Stimulated activated CD8-positive, alpha-beta memory T cell treated with anti-CD3 and anti-CD28 coated beads, Interleukin-2, amount 100 ng/mL, for 1 hour (primary cell): Measurements from ENCODE around the gene DKK3.

Source experiments
- DNase-seq, 2 donors: peaks; one replicate each; pipeline ENCODE4 v3.0.0-alpha.2; 2020; ENCODE audit warnings: low read depth in 2 of 2

DKK3 gene

DNA sequence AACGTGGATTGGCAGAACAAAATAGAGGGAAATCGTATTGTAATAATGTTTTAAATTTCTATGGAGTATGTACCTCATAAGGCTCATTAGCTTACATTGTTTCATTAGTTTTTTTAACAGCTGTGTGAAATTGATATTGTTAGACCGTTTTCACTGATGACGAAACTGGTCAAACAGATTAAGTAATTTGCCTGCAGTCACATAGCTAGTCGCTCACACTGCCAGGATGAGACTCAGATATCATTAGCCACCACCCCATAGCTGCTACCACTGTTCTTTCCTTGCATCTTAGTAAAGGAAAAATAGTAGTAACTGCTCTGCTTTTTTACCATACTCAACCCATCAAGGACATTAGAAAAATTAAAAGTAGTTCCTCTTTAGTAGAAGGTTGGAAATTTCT lies 64.0 kb downstream of the DKK3 start:
- no peak for DNase-seq

DNA sequence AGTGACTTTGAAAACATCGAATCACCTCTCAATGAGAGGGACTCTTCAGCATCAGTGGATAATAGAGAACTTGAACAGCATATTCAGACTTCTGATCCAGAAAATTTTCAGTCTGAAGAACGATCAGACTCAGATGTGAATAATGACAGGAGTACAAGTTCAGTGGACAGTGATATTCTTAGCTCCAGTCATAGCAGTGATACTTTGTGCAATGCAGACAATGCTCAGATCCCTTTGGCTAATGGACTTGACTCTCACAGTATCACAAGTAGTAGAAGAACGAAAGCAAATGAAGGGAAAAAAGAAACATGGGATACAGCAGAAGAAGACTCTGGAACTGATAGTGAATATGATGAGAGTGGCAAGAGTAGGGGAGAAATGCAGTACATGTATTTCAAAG lies 65.8 kb downstream of the DKK3 start:
- no peak for DNase-seq

DNA sequence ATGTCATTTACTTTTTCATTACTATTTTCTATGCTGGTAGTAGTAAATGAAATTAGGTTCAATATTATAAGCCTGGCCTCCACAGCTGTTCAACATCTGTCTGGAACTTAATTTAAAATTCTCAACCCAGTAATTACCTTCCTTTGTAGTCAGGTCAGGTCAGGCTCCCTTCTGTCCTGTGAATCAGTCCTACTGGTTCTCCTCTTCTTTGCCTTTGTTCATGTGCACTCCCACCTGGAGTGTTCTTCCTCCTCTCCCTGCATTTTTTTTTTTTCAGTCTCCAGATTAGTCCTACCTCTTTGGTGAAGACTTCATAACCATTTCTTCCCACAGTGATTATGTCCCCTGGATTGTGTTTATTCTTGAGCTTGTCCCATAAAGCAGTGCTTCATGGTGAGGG lies 67.9 kb downstream of the DKK3 start:
- no peak for DNase-seq

DNA sequence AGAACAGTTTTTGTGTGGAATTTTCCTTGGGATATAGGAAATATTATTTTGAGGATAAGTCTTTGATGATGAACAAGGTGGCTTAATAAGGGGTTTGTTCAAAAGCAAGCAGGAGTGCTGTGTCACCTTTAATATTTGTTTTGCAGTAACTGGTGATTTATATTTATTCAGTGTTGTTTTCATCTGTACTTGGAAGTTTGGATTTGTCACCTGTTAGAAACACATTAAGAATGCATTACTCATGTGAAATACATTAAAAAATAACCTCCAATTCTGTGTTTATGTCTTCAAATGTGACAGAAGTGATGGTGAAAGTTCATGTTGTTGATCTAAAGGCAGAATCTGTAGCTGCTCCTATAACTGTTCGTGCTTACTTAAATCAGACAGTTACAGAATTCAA lies 70.5 kb downstream of the DKK3 start:
- DNase-seq = no peak

DNA sequence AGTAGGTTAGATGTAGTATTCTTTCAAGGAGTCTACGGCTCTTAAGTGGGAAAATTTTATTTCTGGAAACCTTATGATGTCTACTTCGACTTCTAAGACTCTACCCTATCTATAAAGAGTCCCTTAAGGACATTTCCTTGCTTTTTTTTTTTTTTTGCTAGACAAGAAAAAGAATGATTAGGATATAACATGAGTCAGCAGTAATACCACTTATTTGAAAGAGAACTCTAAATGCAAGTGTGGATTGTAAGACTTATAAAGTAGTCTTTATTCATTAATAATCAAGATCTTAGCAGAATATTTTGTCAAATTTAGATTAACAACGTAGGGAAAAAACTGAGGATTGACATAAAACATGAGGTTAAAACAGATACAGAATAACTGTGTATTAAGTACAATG lies 71.0 kb downstream of the DKK3 start:
- DNase-seq = no peak

DNA sequence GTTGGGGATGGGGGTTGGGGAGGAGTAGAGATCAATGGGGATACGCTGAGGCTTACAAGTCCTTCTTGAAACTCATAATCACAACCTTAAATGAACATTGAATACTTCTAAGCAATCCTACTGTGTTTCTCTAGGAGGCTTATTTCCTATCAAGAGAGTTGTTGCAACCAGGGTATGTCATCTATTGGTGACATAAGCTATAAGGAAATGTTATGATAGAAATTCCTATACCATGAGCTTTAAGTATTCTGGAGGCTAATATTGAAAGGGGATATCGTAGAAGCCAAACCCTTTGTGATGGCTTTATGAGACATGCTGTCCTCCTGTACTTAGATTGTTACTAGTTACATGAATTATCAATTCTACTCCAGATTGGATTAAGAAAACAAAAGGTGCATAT lies 72.9 kb downstream of the DKK3 start:
- no peak for DNase-seq

DNA sequence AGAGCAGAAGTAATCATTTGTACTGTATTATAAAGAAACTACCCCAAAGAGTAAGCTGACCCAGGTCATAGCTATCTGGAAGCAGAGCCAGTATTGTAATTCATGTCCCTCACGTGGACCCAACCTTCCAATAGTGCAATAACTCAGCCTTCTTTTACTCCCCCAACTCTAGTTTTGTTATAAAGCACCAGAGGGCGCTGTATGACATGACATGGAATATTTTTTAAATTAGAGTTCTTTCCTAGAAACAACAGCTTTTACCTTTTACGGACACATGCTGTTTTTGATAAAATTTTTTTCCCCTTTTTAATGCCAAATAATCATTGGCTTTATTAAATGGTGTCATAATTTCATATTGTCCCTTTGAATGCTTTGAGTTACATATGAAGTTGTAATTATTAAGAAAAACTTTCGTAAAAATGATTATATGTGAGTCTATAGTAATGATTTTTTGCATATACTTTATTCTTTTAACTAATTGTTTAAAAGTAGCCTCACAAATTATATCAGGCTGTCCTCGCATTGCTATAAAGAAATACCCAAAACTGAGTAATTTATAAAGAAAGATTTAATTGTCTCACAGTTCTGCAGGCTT lies 76.9 kb downstream of the DKK3 start:
- DNase-seq = no peak

DNA sequence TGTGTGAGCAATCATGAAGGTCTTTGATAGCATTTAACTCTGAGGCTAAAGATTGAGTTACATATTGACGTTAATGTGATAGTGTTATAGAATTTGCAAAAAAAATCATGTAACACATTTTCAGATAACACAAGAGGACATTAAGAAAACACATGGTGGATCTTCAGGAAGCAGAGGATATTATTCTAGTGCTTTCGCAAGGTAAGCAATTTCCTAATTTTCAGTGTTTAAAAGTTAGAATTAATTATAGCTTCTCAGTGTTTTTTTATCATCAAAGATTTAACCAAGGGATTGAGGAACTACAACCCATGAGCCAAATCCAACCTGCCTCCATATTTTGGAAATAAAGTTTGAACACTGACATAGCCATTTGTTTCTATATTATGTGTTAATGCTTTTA lies 78.5 kb downstream of the DKK3 start:
- no peak for DNase-seq

DNA sequence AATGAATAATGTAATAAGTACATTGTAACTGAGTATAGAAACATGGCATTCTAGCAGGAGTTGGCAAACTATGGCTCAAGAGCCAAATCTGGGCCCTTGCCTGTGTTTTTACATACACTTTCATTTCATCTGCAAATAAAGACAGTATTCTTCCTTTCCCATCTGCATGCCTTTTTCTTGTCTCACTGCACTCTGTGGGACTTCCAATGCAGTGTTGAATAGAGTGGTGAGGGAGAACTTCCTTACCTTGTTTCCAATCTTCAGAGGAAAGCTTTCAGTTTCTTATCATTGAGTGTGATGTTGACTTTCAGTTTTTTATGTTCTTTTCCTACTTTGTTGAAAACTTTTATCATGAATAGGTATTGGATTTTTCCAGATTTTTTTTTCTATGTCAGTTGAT lies 84.6 kb downstream of the DKK3 start:
- DNase-seq = no peak

DNA sequence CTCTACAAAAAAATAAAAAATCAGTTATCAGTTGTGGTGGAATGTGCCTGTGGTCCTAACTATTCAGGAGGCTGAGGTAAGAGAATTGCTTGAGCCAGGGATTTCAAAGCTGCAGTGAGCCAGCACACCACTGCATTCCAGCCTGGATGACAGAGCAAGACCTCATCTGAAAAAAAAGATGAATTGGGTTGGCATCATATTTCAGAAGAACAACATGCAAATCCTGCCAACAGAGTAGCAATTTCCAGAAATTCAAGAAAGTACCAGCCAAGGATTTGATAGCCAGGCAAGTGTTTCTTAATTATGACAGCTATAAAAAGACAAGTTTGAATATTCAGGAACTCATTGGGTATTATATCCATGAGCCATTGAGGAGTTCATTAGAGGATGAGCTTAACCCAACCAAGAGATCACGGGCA lies 91.4 kb downstream of the DKK3 start:
- no peak for DNase-seq

DNA sequence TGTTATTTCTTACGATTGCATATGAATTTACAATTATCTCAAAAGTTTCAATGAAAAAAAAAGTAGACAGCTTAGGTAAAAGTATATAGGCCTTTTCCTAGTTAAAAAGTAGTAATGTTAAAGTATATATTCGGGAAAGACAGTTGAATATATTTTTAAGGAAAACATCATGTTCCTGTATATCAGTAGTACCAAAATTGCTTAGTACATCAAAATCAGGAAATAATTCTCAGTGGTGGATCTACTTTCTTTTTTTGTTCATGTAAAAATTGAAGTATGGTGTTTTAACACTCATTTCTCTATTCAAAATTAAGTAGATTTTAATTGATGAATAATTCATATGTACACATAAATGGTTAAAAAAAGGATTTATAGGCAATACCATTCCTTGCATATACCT lies 92.8 kb downstream of the DKK3 start:
- DNase-seq = no peak

DNA sequence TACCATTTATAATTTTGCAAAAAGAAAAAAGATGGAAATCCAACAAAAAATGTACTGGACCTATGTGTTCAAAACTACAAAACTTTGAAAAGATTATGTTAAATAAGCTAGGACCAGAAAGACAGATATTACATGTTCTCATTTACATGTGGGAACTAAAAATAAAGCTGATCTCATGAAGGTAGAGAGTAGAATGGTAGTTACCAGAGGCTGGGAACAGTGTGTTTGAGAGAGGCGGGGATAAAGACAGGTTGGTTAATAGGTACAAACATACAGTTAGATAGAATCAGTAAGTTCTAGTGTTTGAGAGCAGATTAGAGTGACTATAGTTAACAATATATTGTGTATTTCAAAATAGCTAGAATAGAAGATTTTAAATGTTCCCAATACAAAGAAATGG lies 95.0 kb downstream of the DKK3 start:
- no peak for DNase-seq
